ENCODE measurements around the gene KHSRP.

DNA sequence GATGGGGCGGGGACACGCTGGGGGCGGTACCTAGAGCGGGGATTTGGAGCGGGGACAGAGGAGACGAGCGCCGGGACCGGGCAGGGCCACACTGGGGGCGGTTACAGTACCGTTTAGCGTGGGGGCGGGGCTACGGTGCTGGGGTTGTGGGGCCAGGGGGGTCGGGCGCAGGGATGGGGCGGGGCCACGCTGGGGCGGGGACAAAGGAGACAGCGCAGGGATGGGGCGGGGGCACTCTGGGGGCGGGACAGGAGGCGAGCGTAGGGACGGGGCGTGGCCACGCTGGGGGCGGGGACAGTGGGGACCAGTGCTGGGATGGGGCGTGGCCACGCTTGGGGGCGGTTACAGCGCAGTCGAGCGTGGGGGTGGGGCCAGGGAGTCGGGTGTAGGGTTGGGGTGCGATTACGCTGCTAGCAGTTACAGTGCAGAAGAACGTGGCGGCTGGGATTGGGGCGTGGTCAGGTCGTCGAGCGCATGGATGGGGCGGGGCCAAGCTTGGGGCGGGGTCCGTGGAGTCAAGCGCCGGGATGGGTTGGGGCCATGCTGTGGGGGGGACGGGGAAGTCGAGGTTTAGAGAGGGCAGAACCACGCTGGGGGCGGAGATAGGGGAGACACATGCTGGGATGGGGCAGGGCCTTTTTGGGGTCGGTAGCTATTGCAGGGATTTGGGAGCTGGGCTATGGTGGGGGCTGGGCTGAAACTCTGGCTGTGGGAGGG is 51.4 kb downstream of the KHSRP start:
- TF ChIP-seq, protein P1, sequence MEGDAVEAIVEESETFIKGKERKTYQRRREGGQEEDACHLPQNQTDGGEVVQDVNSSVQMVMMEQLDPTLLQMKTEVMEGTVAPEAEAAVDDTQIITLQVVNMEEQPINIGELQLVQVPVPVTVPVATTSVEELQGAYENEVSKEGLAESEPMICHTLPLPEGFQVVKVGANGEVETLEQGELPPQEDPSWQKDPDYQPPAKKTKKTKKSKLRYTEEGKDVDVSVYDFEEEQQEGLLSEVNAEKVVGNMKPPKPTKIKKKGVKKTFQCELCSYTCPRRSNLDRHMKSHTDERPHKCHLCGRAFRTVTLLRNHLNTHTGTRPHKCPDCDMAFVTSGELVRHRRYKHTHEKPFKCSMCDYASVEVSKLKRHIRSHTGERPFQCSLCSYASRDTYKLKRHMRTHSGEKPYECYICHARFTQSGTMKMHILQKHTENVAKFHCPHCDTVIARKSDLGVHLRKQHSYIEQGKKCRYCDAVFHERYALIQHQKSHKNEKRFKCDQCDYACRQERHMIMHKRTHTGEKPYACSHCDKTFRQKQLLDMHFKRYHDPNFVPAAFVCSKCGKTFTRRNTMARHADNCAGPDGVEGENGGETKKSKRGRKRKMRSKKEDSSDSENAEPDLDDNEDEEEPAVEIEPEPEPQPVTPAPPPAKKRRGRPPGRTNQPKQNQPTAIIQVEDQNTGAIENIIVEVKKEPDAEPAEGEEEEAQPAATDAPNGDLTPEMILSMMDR (IDR thresholded peaks at IDR 0.05; ENCODE audit: low read length) = no peak
- TF ChIP-seq EZH2 (IDR thresholded peaks at IDR 0.05; ENCODE audit: borderline replicate concordance, low read length) = no peak
